Measurements from ENCODE around the gene ETNK1.
"Not testable (repeated sequence)": the region's sequence is repeated elsewhere in the genome, so short reads cannot be mapped to it uniquely, and the experiment has no call there.

ETNK1 gene

DNA sequence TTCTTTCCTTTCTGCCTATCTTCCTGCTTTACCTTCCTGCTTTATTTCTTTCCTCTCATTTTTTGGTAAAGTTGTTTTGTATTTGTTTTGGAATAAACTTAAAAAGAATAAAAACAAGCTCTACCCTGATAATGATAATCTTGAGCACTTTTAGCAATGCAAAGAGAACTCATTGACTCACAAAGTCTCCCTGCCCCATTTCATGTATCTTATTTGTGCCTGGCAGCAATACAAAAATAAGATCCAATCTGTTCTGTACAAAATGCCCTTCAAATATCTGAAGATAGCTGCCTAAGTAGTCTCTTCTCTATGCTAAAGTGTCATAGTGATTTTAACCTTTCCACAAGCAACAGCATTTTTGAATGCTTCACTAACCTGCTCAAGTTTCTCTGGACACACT is 31.1 kb upstream of the ETNK1 start:
- no peak for DNase-seq (ENCODE audit: low read depth, low spot score)
- TF ChIP-seq, protein P1, sequence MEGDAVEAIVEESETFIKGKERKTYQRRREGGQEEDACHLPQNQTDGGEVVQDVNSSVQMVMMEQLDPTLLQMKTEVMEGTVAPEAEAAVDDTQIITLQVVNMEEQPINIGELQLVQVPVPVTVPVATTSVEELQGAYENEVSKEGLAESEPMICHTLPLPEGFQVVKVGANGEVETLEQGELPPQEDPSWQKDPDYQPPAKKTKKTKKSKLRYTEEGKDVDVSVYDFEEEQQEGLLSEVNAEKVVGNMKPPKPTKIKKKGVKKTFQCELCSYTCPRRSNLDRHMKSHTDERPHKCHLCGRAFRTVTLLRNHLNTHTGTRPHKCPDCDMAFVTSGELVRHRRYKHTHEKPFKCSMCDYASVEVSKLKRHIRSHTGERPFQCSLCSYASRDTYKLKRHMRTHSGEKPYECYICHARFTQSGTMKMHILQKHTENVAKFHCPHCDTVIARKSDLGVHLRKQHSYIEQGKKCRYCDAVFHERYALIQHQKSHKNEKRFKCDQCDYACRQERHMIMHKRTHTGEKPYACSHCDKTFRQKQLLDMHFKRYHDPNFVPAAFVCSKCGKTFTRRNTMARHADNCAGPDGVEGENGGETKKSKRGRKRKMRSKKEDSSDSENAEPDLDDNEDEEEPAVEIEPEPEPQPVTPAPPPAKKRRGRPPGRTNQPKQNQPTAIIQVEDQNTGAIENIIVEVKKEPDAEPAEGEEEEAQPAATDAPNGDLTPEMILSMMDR (IDR thresholded peaks at IDR 0.05; ENCODE audit: low read depth, low read length), result no peak
- in situ Hi-C loops (cut with HindIII; ENCODE audit: low sequenced_read_pairs), result no loop called here
- no peak overlapping the region for H3K4me3 ChIP-seq (ENCODE audit: low read depth, low read length)

DNA sequence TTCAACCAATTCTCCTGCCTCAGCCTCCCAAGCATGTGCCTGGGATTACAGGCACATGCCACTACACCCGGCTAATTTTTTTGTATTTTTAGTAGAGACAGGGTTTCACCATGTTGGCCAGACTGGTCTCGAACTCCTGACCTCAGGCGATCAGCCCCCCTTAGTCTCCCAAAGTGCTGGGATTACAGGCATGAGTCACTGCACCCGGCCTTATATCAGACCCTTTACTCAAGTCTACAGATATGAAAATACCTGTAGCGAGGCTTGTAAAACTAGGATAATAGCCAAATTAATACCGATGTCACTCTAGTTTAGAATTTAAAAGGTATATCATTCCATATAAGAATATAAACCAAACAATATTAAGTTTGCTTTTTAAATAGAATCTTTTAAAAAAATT is 27.4 kb upstream of the ETNK1 start:
- H3K4me3 ChIP-seq (ENCODE audit: low read depth, low read length); in situ Hi-C loops (cut with HindIII; ENCODE audit: low sequenced_read_pairs); DNase-seq (ENCODE audit: low read depth, low spot score): not testable (repeated sequence)

DNA sequence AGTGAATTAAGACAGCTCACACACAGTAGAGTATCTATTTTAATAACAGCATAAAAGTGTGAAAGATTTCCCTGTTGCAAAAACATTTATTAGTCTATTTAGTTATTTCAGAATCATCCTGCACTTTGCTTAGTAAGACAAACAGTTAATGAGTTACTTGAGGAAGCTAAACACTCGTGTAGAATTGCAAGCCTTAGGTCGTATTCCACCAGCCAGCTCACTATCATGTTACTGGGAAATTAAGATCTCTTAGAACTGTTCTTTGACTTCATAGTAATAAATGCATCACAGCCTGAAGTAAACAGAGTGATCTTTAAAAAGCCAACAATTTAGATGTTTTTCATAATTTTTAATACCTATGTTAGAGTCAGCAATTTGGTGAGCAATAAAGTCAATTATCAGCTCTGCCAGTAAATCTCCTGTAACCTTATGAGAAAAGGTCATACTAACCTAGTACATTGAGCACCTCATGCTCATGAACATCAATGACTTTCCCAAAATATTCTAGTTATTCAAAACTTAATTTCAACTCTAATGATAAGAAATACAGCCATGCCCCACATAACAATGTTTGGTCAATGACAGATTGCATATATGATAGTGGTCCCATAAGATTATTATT is 26.7 kb upstream of the ETNK1 start:
- TF ChIP-seq, protein P1 (IDR thresholded peaks at IDR 0.05; ENCODE audit: low read depth, low read length), result no peak

DNA sequence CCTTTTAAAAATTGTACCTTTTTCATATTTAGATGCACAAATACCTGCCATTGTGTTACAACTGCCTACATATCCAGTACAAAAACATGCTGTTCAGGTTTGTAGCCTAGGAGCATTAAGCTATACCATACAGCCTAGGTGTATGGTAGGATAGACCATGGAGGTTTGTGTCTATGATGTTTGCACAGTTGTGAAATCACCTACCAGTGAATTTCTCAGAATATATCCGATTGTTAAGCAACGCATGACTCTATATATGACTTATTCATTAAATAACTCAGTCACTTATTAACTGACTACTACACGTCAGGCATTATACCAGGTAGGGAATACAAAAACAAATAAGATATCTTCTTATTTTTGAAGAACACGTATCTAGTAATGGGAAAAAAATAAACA is 26.2 kb upstream of the ETNK1 start:
- no peak for DNase-seq (ENCODE audit: low read depth, low spot score)
- TF ChIP-seq, protein P1 (IDR thresholded peaks at IDR 0.05; ENCODE audit: low read depth, low read length), result no peak
- no peak overlapping the region for H3K4me3 ChIP-seq (ENCODE audit: low read depth, low read length)
- in situ Hi-C loops (cut with HindIII; ENCODE audit: low sequenced_read_pairs), result no loop called here

More for the DNA sequence above, 26.7 kb upstream of the ETNK1 start:
- H3K4me3 ChIP-seq (ENCODE audit: low read depth, low read length), result no peak overlapping the region
- no peak for DNase-seq (ENCODE audit: low read depth, low spot score)
- in situ Hi-C loops (cut with HindIII; ENCODE audit: low sequenced_read_pairs), result no loop called here

DNA sequence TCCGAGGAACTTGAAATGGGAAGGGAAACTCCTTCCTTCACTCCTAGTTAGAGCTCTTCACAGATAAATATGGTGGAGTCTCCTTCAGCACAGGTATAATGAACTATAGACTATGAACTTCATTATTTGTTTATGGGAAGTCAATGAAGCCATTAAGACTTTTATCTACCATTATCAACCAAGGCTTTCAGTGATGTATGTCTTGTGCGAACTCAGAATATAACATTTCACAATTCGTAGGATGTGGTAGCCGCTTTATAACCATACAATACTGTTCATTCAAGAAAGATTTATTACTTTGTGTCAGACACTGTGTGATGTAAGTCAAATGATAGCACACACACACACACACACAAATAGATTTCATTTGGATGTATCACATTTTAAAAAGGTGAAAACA is 24.8 kb upstream of the ETNK1 start:
- no peak for DNase-seq (ENCODE audit: low read depth, low spot score)
- TF ChIP-seq, protein P1 (IDR thresholded peaks at IDR 0.05; ENCODE audit: low read depth, low read length), result no peak
- in situ Hi-C loops (cut with HindIII; ENCODE audit: low sequenced_read_pairs), result no loop called here
- no peak overlapping the region for H3K4me3 ChIP-seq (ENCODE audit: low read depth, low read length)

DNA sequence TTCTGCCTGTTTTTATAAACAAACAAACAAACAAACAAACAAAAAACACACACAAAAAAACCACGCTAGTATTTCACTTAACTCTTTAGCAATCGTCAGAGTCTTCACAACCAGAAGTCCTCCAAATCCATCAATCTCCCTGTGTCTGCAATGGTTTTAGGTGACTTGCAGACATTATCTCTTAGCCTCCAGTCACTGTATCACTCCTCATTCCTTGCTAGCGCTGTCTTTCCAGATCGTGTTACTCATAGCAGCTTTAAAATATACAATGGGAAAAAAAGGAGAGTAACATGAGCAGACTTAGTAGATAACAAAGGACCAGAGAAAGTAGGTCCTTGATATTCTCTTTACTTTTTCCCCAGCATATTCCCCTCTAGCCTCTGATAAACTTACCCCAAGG is 15.5 kb upstream of the ETNK1 start:
- DNase-seq (ENCODE audit: low read depth, low spot score), result no peak
- in situ Hi-C loops (cut with HindIII; ENCODE audit: low sequenced_read_pairs), result no loop called here
- TF ChIP-seq, protein P1 (IDR thresholded peaks at IDR 0.05; ENCODE audit: low read depth, low read length), result no peak
- no peak overlapping the region for H3K4me3 ChIP-seq (ENCODE audit: low read depth, low read length)

DNA sequence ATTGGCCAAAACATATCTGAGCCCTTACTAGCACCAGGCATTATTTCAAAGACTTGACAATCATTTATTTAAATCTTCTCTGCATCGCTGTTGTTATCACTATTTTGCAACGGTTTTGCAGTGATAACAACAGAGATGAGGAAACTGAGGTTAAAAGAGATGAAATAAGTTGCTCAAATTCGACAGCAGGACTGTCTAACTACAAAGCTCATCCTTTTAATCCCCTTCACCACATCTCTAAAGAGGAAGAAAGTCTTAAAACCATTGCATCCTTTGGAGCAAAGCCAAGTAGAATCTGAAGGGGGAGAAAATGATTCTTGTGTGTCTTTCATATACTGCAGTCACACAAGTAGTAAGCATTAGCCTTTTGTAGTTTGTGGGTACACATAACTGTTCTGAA is 14.8 kb upstream of the ETNK1 start:
- in situ Hi-C loops (cut with HindIII; ENCODE audit: low sequenced_read_pairs), result no loop called here
- DNase-seq (ENCODE audit: low read depth, low spot score), result no peak
- H3K4me3 ChIP-seq (ENCODE audit: low read depth, low read length), result no peak overlapping the region
- TF ChIP-seq, protein P1 (IDR thresholded peaks at IDR 0.05; ENCODE audit: low read depth, low read length), result no peak

DNA sequence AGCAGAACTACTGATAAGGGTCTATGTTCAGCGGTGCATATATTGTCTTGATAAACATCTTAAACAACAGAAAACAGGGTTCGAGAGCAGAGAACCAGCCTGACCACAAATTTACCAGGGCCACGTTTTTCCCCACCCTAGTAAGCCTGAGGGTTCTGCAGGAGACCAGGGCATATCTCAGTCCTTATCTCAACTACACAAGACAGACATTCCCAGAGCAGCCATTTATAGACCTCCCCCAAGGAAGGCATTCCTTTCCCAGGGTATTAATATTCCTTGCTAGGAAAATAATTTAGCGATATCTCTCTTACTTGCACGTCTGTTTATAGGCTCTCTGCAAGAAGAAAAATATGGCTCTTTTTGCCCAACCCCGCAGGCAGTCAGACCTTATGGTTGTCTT is 12.1 kb upstream of the ETNK1 start:
- H3K4me3 ChIP-seq (ENCODE audit: low read depth, low read length); DNase-seq (ENCODE audit: low read depth, low spot score); in situ Hi-C loops (cut with HindIII; ENCODE audit: low sequenced_read_pairs): not testable (repeated sequence)

Data from astrocyte of the spinal cord (primary cell).